Measurements from ENCODE around the gene DRP2. TPM values are rescaled to one million over a fixed set of nuclear protein-coding genes. Genes with fewer than 3 reads are reported as not detected.

Gene DRP2
- total and polyA plus RNA-seq, 2 of the 4 experiments (the other 2 are of a cell fraction) = 7.0 to 7.9 TPM

DNA sequence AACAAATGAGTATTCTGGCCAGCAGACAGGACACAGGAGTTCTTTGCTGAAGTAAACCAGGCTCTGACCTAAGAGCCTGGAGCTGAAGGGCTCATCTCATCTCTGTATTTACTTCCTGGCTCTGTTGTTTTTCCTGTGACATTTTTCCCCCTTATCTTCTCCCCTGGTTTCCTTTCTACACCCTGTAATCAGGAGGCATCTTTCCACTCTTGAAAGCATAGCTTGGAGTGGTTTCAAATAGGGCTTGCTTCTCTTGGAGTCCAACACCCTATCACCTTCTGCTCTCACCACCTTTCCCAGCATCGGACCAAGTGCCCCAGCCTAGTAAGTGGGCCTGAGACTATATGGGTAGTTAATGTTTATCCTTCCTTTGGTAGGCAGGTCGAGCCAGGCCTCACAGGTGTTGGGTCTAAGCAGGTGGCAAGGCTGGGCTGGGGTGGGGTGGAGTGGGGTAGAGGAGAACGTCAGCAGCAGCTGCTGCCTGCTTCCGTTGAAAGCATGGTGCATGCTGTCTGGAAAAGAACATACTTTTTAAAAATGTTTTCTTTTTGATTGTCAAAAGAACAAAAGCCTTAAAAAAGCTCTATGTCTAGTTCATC is 1.2 kb downstream of the DRP2 start (continued):
- TF ChIP-seq FOS (IDR thresholded peaks at IDR 0.05; ENCODE audit: low read depth, low read length) = no peak

DNA sequence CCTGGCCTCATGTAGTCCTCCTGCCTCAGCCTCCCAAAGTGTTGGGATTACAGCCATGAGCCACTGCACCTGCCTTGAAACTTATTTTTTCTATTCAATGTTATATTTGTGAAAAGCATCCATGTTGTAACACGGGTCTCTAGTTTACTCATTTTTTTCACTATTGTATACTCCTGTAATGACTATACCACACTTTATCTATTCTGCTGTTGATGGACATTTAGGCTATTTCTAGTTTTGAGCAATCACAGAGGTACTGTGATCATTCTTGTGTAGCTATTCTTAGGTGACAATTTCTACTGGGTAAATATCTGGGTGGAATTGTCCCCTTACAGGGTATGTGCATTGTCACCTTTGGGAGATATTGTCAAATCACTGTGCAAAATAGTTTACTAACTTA is 3.6 kb downstream of the DRP2 start:
- Histone ChIP-seq H3K36me3 (ENCODE audit: control insufficient read depth, insufficient read depth, low read length) (no peaks in the 10 kb centered on the region), H2AK9ac (replicated peaks; ENCODE audit: low read depth, low read length, poor library complexity) (no peak overlapping the region), H4K8ac (ENCODE audit: low read depth in 2 of 2, low read length in 2 of 2) (no peak overlapping the region), H2AFZ (replicated peaks; ENCODE audit: low read length, poor library complexity) (no peak overlapping the region), H3K4me3 (ENCODE audit: insufficient read depth, low read depth, low read length) (no peak overlapping the region), H2AK5ac (ENCODE audit: low read depth, low read length) (no peak overlapping the region), H3K9ac (ENCODE audit: low read depth, low read length) (no peak overlapping the region), H3K27me3 (ENCODE audit: control insufficient read depth, insufficient read depth, low read length) (no peaks in the 10 kb centered on the region; the same call in 1 of the 2 replicates), H3K9me3 (ENCODE audit: control insufficient read depth, insufficient read depth, low read length) (no peaks in the 10 kb centered on the region), H3K23ac (ENCODE audit: low read depth, low read length) (no peak overlapping the region), H4K5ac (ENCODE audit: low read depth, low read length) (no peak overlapping the region), H3K56ac (ENCODE audit: extremely low read depth, insufficient read depth, low read length) (no peak overlapping the region), H3K79me1 (ENCODE audit: low read depth in 1 of 2, low read length in 2 of 2) (peaks cover 0 to 4% of the 10 kb centered on the region in 2 experiments; a peak in 1 of 4 replicates), H4K20me1 (ENCODE audit: insufficient read depth, low read length) (no peaks in the 10 kb centered on the region), H3K4me1 (ENCODE audit: control insufficient read depth, insufficient read depth, low read length) (peaks cover 8% of the 10 kb centered on the region), H3K4me2 (ENCODE audit: low read depth, low read length) (no peak overlapping the region), H3K18ac (ENCODE audit: low read depth, low read length) (no peak overlapping the region), H3K14ac (replicated peaks; ENCODE audit: low read depth, low read length) (no peak overlapping the region), H2BK15ac (ENCODE audit: low read depth, low read length) (no peak overlapping the region), H2BK5ac (ENCODE audit: low read depth, low read length, poor library complexity, severe bottlenecking) (no peak overlapping the region), H2BK20ac (ENCODE audit: low read depth, low read length) (no peak overlapping the region), H4K91ac (ENCODE audit: insufficient read depth, low read depth, low read length) (no peak overlapping the region), H3K9me1 (ENCODE audit: insufficient read depth, low read length) (no peaks in the 10 kb centered on the region), H3K27ac (ENCODE audit: insufficient read depth, low read length) (no peak overlapping the region), H2BK120ac (ENCODE audit: low read depth, low read length) (no peak overlapping the region), H3K4ac (ENCODE audit: low read depth, low read length) (no peak overlapping the region)
- ChIA-PET CTCF (no interaction called here), POLR2A (ENCODE audit: unreplicated experiment) (no interaction called here)
- DNase-seq (no peak), ATAC-seq (ENCODE audit: low read depth) (no peak)
- dilution Hi-C loops (cut with HindIII; ENCODE audit: low sequenced_read_pairs, unreplicated experiment) (no loop called here), in situ Hi-C loops (cut with MboI; ENCODE audit: low sequenced_read_pairs) (no loop called here), intact Hi-C loops (cut with micrococcal nuclease) (no loop called here)
- TF ChIP-seq BHLHE40 (IDR thresholded peaks at IDR 0.05; ENCODE audit: low read depth, low read length) (no peak), RFX5 (IDR thresholded peaks at IDR 0.05; ENCODE audit: low read depth, low read length) (no peak), RCOR1 (IDR thresholded peaks at IDR 0.05; ENCODE audit: insufficient replicate concordance, low read length) (no peak), CEBPB (IDR thresholded peaks at IDR 0.05; ENCODE audit: low read depth, low read length) (no peak), ELK1 (IDR thresholded peaks at IDR 0.05; ENCODE audit: borderline replicate concordance, low read depth, low read length) (no peak)
- WGBS, 2 experiments (ENCODE audit: extremely low coverage in 2 of 2, insufficient read length in 1 of 2) = no CpG with 5 or more reads among the region's 1 CpG
- BruUV-seq (replicated peaks) = no TSS peak

All from IMR-90 (cell line).